ENCODE data around the gene TBRG1.

TBRG1 gene

GRCh38 chr11:124646148-124646547, 23.5 kb downstream of the TBRG1 start:
- Histone ChIP-seq H3K27ac (replicated peaks) (no peak overlapping the region), H3K4me3 (replicated peaks; ENCODE audit: insufficient read depth, low read length) (no peak overlapping the region), H3K27me3 (ENCODE audit: insufficient read depth, poor library complexity, severe bottlenecking) (no peaks in the 10 kb centered on the region)
- TF ChIP-seq GABPA (IDR thresholded peaks at IDR 0.05; ENCODE audit: low read depth) (no peak), SPI1 (IDR thresholded peaks at IDR 0.05; ENCODE audit: borderline replicate concordance, low read depth) (peak; percentile 33; the same call in 1 of the 2 replicates), CTCF (IDR thresholded peaks at IDR 0.05; ENCODE audit: insufficient read depth, low read length) (no peak)
- no peak for DNase-seq (ENCODE audit: low read depth in 1 of 2, low spot score in 1 of 2)

GRCh38 chr11:124648610-124649009, 25.9 kb downstream of the TBRG1 start:
- H3K27me3 ChIP-seq (ENCODE audit: insufficient read depth, poor library complexity, severe bottlenecking) = no peaks in the 10 kb centered on the region
- DNase-seq (ENCODE audit: low read depth in 1 of 2, low spot score in 1 of 2) = no peak
- no peak overlapping the region for H3K27ac ChIP-seq (replicated peaks)
- no peak overlapping the region for H3K4me3 ChIP-seq (replicated peaks; ENCODE audit: insufficient read depth, low read length)
- no peak for TF ChIP-seq REST (IDR thresholded peaks at IDR 0.05; ENCODE audit: insufficient replicate concordance, low read depth)
- no peak for TF ChIP-seq POLR2AphosphoS5 (IDR thresholded peaks at IDR 0.05; ENCODE audit: low read depth)
- no peak for TF ChIP-seq GABPA (IDR thresholded peaks at IDR 0.05; ENCODE audit: low read depth)
- no peak for TF ChIP-seq CTCF (IDR thresholded peaks at IDR 0.05; ENCODE audit: insufficient read depth, low read length)
- TF ChIP-seq SPI1 (IDR thresholded peaks at IDR 0.05; ENCODE audit: borderline replicate concordance, low read depth) = no peak

GRCh38 chr11:124656774-124657630, 34.3 kb downstream of the TBRG1 start:
- no peak for TF ChIP-seq GABPA (IDR thresholded peaks at IDR 0.05; ENCODE audit: low read depth)
- no peak for TF ChIP-seq REST (IDR thresholded peaks at IDR 0.05; ENCODE audit: insufficient replicate concordance, low read depth)
- TF ChIP-seq SPI1 (IDR thresholded peaks at IDR 0.05; ENCODE audit: borderline replicate concordance, low read depth) = no peak
- no peak for TF ChIP-seq CTCF (IDR thresholded peaks at IDR 0.05; ENCODE audit: insufficient read depth, low read length)
- TF ChIP-seq POLR2AphosphoS5 (IDR thresholded peaks at IDR 0.05; ENCODE audit: low read depth) = no peak
- Histone ChIP-seq H3K27ac (replicated peaks) (no peak overlapping the region), H3K4me3 (replicated peaks; ENCODE audit: insufficient read depth, low read length) (no peak overlapping the region), H3K27me3 (ENCODE audit: insufficient read depth, poor library complexity, severe bottlenecking) (no peaks in the 10 kb centered on the region)
- no peak for DNase-seq (ENCODE audit: low read depth in 1 of 2, low spot score in 1 of 2)

Measured in HL-60 (cell line).